Testis (tissue), 3 donors: ENCODE results near the gene L3MBTL4. TPM values are rescaled to one million over a fixed set of nuclear protein-coding genes. Genes with fewer than 3 reads are reported as not detected.

ENCODE experiments used
- DNase-seq: peaks from one replicate; pipeline ENCODE4 v3.0.0-alpha.2; 2019
- H3K27ac ChIP-seq, 2 donors: fragments of 200-600 bp; sonication (generic); one replicate each; pipeline ENCODE4 v1.5.1; 2019
- H3K27me3 ChIP-seq: fragments of 200-600 bp; sonication (generic); one replicate; pipeline ENCODE4 v1.5.1; 2019
- H3K36me3 ChIP-seq: fragments of 200-600 bp; sonication (generic); one replicate; pipeline ENCODE4 v1.5.1; 2017; ENCODE audit warnings: low read depth; ENCODE audit errors: missing control alignments
- H3K4me1 ChIP-seq: fragments of 200-600 bp; sonication (generic); one replicate; pipeline ENCODE4 v1.5.1; 2019
- H3K4me3 ChIP-seq, 2 donors: fragments of 200-600 bp; sonication (generic); one replicate each; pipeline ENCODE4 v1.5.1; 2017 to 2019
- H3K9me3 ChIP-seq: fragments of 200-600 bp; sonication (generic); one replicate; pipeline ENCODE4 v1.5.1; 2017
- CTCF ChIP-seq, 3 experiments: fragments of 450-650 bp in 2 of 3; fragments of 200-600 bp in 1 of 3; sonication (generic) in 1 of 3; IDR thresholded peaks; one replicate each; pipeline ENCODE4 v1.5.1; 2016 to 2019; ENCODE audit warnings: antibody characterized with exemption in 3 of 3, mild to moderate bottlenecking in 2 of 3, moderate library complexity in 1 of 3
- POLR2A ChIP-seq: fragments of 450-650 bp; IDR thresholded peaks from one replicate; pipeline ENCODE4 v1.6.1; 2017; ENCODE audit warnings: antibody characterized with exemption, mild to moderate bottlenecking, moderate library complexity
- WGBS, 2 donors: methylation state at CpG; one replicate each; pipeline ENCODE4 v1.1.5; 2018; 5-methylcytosine and 5-hydroxymethylcytosine counted together
- intact Hi-C: fragments of 100-400 bp; cut with DNase I; formaldehyde crosslinking; loops from one replicate; pipeline ENCODE4 v1.15.1; 2023; ENCODE audit warnings: low total_unique reads
- polyA plus RNA-seq: library from polyadenylated mRNA; stranded (reverse); fragments of 350-450 nt; fragmentation: Illumina TruSeq; extraction: RNeasy Lipid Tissue Mini Kit (QIAGEN cat#74804); gene quantifications from one replicate; pipeline ENCODE4 v1.2.3, GENCODE V29; 2014; ENCODE audit warnings: low read depth, low replicate concordance; ENCODE audit not compliant: insufficient read depth
- total RNA-seq, 2 donors: library from RNA; depleted of rRNA; stranded (reverse); fragments of >200 nt; gene quantifications; one replicate each; pipeline ENCODE4 v1.2.3, GENCODE V29; 2016

Gene L3MBTL4
- total and polyA plus RNA-seq, 3 donors from 2014 or later: 26.6 to 50.9 (median 46.2) TPM

DNA sequence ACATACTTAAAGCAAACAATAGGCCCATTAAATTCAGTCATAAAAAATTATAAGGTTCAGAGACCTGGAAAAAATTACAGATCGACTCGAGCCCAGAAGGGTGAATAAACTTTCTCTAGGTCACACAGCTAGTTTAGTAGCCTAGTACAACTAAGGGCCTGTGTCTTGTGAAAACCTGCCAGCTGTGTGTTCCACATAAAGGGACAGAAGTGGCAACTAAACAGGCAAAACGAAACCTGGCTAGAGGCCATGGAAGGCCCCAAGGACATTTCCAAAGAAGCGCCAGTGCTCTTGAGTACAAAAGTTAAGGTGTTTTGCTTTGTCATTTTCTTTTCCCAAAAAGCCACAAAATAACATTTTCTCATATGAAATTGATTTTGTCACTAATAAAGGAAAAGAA, 164.9 kb downstream of the L3MBTL4 start:
- H3K27me3 ChIP-seq: no peaks in the 10 kb centered on the region
- peaks cover 27% of the 10 kb centered on the region for H3K4me1 ChIP-seq
- WGBS, 2 donors: 44 to 60% methylated on average over 4 of the region's 4 CpGs
- no peaks in the 10 kb centered on the region for H3K9me3 ChIP-seq
- no peak overlapping the region for H3K4me3 ChIP-seq
- H3K36me3 ChIP-seq: no peaks in the 10 kb centered on the region
- peak overlapping the region; percentile 15 to 37 for H3K27ac ChIP-seq
- DNase-seq: peak; percentile 87
- no peak for TF ChIP-seq POLR2A
- no peak for TF ChIP-seq CTCF (IDR thresholded peaks at IDR 0.05)
- intact Hi-C loops: no loop called here

DNA sequence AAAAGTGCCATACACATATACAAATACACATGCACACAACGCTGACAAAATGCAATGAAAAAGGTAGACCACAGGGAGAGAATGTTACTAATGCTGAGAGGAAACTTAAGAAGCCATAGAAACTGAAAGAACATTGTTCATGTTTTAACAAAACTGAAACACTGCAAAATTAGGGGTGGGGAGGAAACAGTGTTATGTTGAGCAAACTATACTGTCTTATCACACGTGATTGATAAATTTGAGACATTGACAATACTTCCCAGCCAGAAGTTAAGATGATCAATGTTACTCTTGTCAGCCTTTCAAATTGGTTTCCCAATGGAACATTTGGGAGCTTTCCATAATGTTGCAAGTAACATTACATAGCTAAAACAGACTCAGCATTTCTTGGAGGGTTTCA, 165.5 kb downstream of the L3MBTL4 start:
- H3K36me3 ChIP-seq: no peaks in the 10 kb centered on the region
- H3K4me1 ChIP-seq: peaks cover 25% of the 10 kb centered on the region
- no peak for DNase-seq
- H3K27ac ChIP-seq: peak overlapping the region; percentile 15 to 37
- no peak overlapping the region for H3K4me3 ChIP-seq
- WGBS, 2 donors: 46 to 52% methylated on average over 2 of the region's 2 CpGs
- H3K9me3 ChIP-seq: no peaks in the 10 kb centered on the region
- no peaks in the 10 kb centered on the region for H3K27me3 ChIP-seq
- intact Hi-C loops: no loop called here
- TF ChIP-seq CTCF (IDR thresholded peaks at IDR 0.05) (no peak), POLR2A (no peak)

GRCh38 chr18:6248017-6248416, 166.7 kb downstream of the L3MBTL4 start:
- H3K27ac ChIP-seq: peak overlapping the region in 1 of 2 donors; percentile 4
- H3K36me3 ChIP-seq: no peaks in the 10 kb centered on the region
- WGBS, 2 donors: 78 to 79% methylated on average over 2 of the region's 2 CpGs
- intact Hi-C loops: no loop called here
- H3K4me1 ChIP-seq: peaks cover 14% of the 10 kb centered on the region
- H3K4me3 ChIP-seq: no peak overlapping the region
- no peak for TF ChIP-seq POLR2A
- TF ChIP-seq CTCF (IDR thresholded peaks at IDR 0.05): no peak
- H3K27me3 ChIP-seq: no peaks in the 10 kb centered on the region
- no peaks in the 10 kb centered on the region for H3K9me3 ChIP-seq
- no peak for DNase-seq

GRCh38 chr18:6242004-6242403, 172.7 kb downstream of the L3MBTL4 start:
- 45 to 78% methylated on average over 11 of the region's 11 CpGs for WGBS, 2 donors
- TF ChIP-seq CTCF (IDR thresholded peaks at IDR 0.05): no peak
- TF ChIP-seq POLR2A: no peak

DNA sequence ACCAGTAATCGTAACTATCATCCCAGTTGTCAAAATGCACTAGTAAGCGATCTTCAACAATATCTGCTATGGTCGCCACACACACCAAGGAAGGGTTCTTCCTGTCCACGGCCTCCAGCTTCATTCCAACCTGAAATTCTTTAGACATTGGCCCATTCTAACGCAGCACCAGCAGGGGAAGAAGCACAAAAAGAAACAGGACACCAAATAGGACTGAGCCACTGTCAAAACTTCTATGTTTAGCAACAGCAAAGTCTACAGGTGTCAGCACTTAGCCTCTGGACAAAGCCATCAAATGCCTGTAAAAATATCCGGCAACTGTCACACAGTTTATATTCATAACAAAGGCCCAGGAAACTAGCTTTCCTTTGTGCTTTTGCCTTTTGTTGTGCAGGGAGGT, 175.0 kb downstream of the L3MBTL4 start:
- Histone ChIP-seq H3K27ac (no peak overlapping the region), H3K9me3 (no peaks in the 10 kb centered on the region), H3K27me3 (no peaks in the 10 kb centered on the region), H3K4me3 (no peak overlapping the region), H3K36me3 (no peaks in the 10 kb centered on the region), H3K4me1 (no peaks in the 10 kb centered on the region)
- intact Hi-C loops: no loop called here
- DNase-seq: no peak
- 90 to 92% methylated on average over 6 of the region's 6 CpGs for WGBS, 2 donors
- no peak for TF ChIP-seq CTCF (IDR thresholded peaks at IDR 0.05)
- no peak for TF ChIP-seq POLR2A

More at GRCh38 chr18:6242004-6242403, 172.7 kb downstream of the L3MBTL4 start:
- H3K9me3 ChIP-seq: no peaks in the 10 kb centered on the region
- H3K4me3 ChIP-seq: no peak overlapping the region
- H3K27ac ChIP-seq: no peak overlapping the region
- intact Hi-C loops: no loop called here
- no peaks in the 10 kb centered on the region for H3K27me3 ChIP-seq
- no peaks in the 10 kb centered on the region for H3K4me1 ChIP-seq
- no peaks in the 10 kb centered on the region for H3K36me3 ChIP-seq
- DNase-seq: no peak
